A549 (cell line): Measurements from ENCODE around the gene ANKFN1. TPM values are rescaled to one million over a fixed set of nuclear protein-coding genes. Genes with fewer than 3 reads are reported as not detected.

Experiments
- ATAC-seq, 2 experiments: fragments of 200-7000 bp in 1 of 2; fragments of >200 bp in 1 of 2; cut with Nextera tagmentation in 1 of 2; cut with Tn5 transposase in 1 of 2; 3 replicates each; pipeline versions ENCODE4 v1.8.0 to v1.9.1; 2018 to 2020; ENCODE audit warnings: mild to moderate bottlenecking in 1 of 2, moderate library complexity in 1 of 2
- CTCF ChIA-PET: fragments of 300-600 bp; sonication (Branson Sonifier 250); formaldehyde crosslinking; extraction: SDS; loops from one replicate; lab custom pipeline; 2021; ENCODE audit warnings: antibody characterized with exemption, inconsistent platforms; lab: Yijun Ruan, JAX
- POLR2A ChIA-PET: fragments of 350-600 bp; formaldehyde crosslinking; extraction: SDS; loops from one replicate; lab custom pipeline; 2021; ENCODE audit warnings: antibody characterized with exemption, inconsistent platforms; lab: Yijun Ruan, JAX
- DNase-seq, 2 experiments: peaks; one replicate each; pipeline versions ENCODE4 v3.0.0 to v3.0.0-alpha.2; 2011 to 2016; ENCODE audit warnings: low read depth in 1 of 2, low spot score in 1 of 2
- FAIRE-seq: peaks from 2 replicates; lab custom pipeline; 2011; peaks lifted over from hg19 to GRCh38; lab: Jason Lieb, UNC
- H3K27ac ChIP-seq, 2 experiments: fragments of >200 bp; sonication (Bioruptor Twin); formaldehyde crosslinking; 3 replicates each; pipeline ENCODE4 v1.5.1; 2016 to 2017
- H3K4me1 ChIP-seq: fragments of >200 bp; sonication (Bioruptor Twin); formaldehyde crosslinking; 3 replicates; pipeline ENCODE4 v1.6.1; 2016
- H3K4me2 ChIP-seq: fragments of >200 bp; sonication (Bioruptor Twin); formaldehyde crosslinking; 3 replicates; pipeline ENCODE4 v1.6.1; 2016
- H3K4me3 ChIP-seq: fragments of >200 bp; sonication (Bioruptor Twin); formaldehyde crosslinking; 3 replicates; pipeline ENCODE4 v1.5.1; 2016
- H3K9me3 ChIP-seq: fragments of >200 bp; sonication (Bioruptor Twin); formaldehyde crosslinking; 3 replicates; pipeline ENCODE4 v1.6.1; 2016
- ATOH8 ChIP-seq: fragments of 250-450 bp; sonication (Bioruptor Pico); IDR thresholded peaks from 2 replicates; pipeline ENCODE4 v1.5.0; 2020; ENCODE audit warnings: low read depth, mild to moderate bottlenecking, moderate library complexity
- CBX2 ChIP-seq: fragments of 200-600 bp; sonication (generic); IDR thresholded peaks from 2 replicates; pipeline ENCODE4 v1.6.1; 2016; ENCODE audit warnings: low read depth, mild to moderate bottlenecking, borderline replicate concordance
- CEBPB ChIP-seq, 2 experiments: fragments of >200 bp in 1 of 2; sonication (Bioruptor Twin) in 1 of 2; formaldehyde crosslinking in 1 of 2; IDR thresholded peaks; 2 replicates each; pipeline ENCODE4 v1.6.1; 2012 to 2016
- CHD2 ChIP-seq: fragments of 150-350 bp; IDR thresholded peaks from 2 replicates; pipeline ENCODE4 v1.6.1; 2014; ENCODE audit warnings: low read length; ENCODE audit not compliant: partially characterized antibody
- E2F6 ChIP-seq: IDR thresholded peaks from 2 replicates; pipeline ENCODE4 v1.6.1; 2012; ENCODE audit warnings: low read depth, borderline replicate concordance
- EHMT2 ChIP-seq: fragments of 200-600 bp; sonication (generic); IDR thresholded peaks from 2 replicates; pipeline ENCODE4 v1.6.1; 2016; ENCODE audit warnings: antibody characterized with exemption, low read depth, mild to moderate bottlenecking, moderate library complexity
- EP300 ChIP-seq, 2 experiments: fragments of >200 bp; sonication (Bioruptor Twin); formaldehyde crosslinking; IDR thresholded peaks; 2 replicates in 1 of 2; 3 replicates in 1 of 2; pipeline ENCODE4 v1.6.1; 2016 to 2017
- FOSL2 ChIP-seq, 2 experiments: fragments of 450-650 bp in 1 of 2; fragments of >200 bp in 1 of 2; sonication (Bioruptor Twin) in 1 of 2; formaldehyde crosslinking; IDR thresholded peaks; 2 replicates each; pipeline versions ENCODE4 v1.5.0 to v1.6.1; 2016 to 2020; ENCODE audit warnings: mild to moderate bottlenecking in 1 of 2, moderate library complexity in 1 of 2
- FOXS1 ChIP-seq: fragments of 250-450 bp; sonication (Bioruptor Pico); IDR thresholded peaks from 2 replicates; pipeline ENCODE4 v1.5.0; 2020; ENCODE audit warnings: mild to moderate bottlenecking, moderate library complexity
- GATA3 ChIP-seq: IDR thresholded peaks from 2 replicates; pipeline ENCODE4 v1.6.1; 2012; ENCODE audit warnings: borderline replicate concordance
- HEYL ChIP-seq: fragments of 250-450 bp; sonication (Bioruptor Pico); IDR thresholded peaks from 2 replicates; pipeline ENCODE4 v1.8.0; 2021; ENCODE audit warnings: mild to moderate bottlenecking, moderate library complexity
- HOXB13 ChIP-seq: fragments of 250-450 bp; sonication (Bioruptor Pico); IDR thresholded peaks from 2 replicates; pipeline ENCODE4 v1.5.0; 2020; ENCODE audit warnings: low read depth, mild to moderate bottlenecking, moderate library complexity
- JUN ChIP-seq, 2 experiments: fragments of >200 bp; sonication (Bioruptor Twin); formaldehyde crosslinking; IDR thresholded peaks; 2 replicates in 1 of 2; 3 replicates in 1 of 2; pipeline ENCODE4 v1.6.1; 2016 to 2017
- JUNB ChIP-seq: fragments of >200 bp; sonication (Bioruptor Twin); formaldehyde crosslinking; IDR thresholded peaks from 2 replicates; pipeline ENCODE4 v1.6.1; 2016
- KDM5A ChIP-seq: fragments of 200-600 bp; sonication (generic); IDR thresholded peaks from 2 replicates; pipeline ENCODE4 v1.6.1; 2016; ENCODE audit warnings: antibody characterized with exemption, mild to moderate bottlenecking
- MAFK ChIP-seq: fragments of 450-650 bp; IDR thresholded peaks from 2 replicates; pipeline ENCODE4 v1.6.1; 2014; ENCODE audit not compliant: partially characterized antibody
- NR3C1 ChIP-seq: fragments of >200 bp; sonication (Bioruptor Twin); formaldehyde crosslinking; IDR thresholded peaks from 3 replicates; pipeline ENCODE4 v1.6.1; 2017
- POLR2A ChIP-seq: IDR thresholded peaks from 2 replicates; pipeline ENCODE4 v1.6.1; 2012; ENCODE audit warnings: mild to moderate bottlenecking, low read length
- POLR2AphosphoS2 ChIP-seq: conservative IDR thresholded peaks from 2 replicates; pipeline ENCODE4 v1.6.1; 2012; ENCODE audit warnings: low read length, improper control_type of control experiment, inconsistent platforms
- RCOR1 ChIP-seq: fragments of 150-350 bp; IDR thresholded peaks from 2 replicates; pipeline ENCODE4 v1.6.1; 2014; ENCODE audit warnings: antibody characterized with exemption, low read length, low read depth
- RFX5 ChIP-seq: fragments of 450-650 bp; IDR thresholded peaks from 2 replicates; pipeline ENCODE4 v1.7.1; 2014; ENCODE audit warnings: antibody characterized with exemption, mild to moderate bottlenecking, moderate library complexity
- RNF2 ChIP-seq: fragments of 200-600 bp; sonication (generic); IDR thresholded peaks from 2 replicates; pipeline ENCODE4 v1.6.1; 2016; ENCODE audit warnings: low read depth, mild to moderate bottlenecking, antibody characterized with exemption, moderate library complexity, borderline replicate concordance
- SREBF2 ChIP-seq: fragments of 450-650 bp; IDR thresholded peaks from 2 replicates; pipeline ENCODE4 v1.6.1; 2014; ENCODE audit warnings: mild to moderate bottlenecking, moderate library complexity
- USF2 ChIP-seq: fragments of 450-650 bp; IDR thresholded peaks from 2 replicates; pipeline ENCODE4 v1.6.1; 2014; ENCODE audit warnings: antibody characterized with exemption
- ZFP36 ChIP-seq: fragments of 450-650 bp; IDR thresholded peaks from 2 replicates; pipeline ENCODE4 v1.6.1; 2014; ENCODE audit warnings: borderline replicate concordance; ENCODE audit not compliant: partially characterized antibody
- WGBS: methylation state at CpG from one replicate; pipeline ENCODE4 v1.1.6; 2017; ENCODE audit errors: missing lambda C conversion rate; 5-methylcytosine and 5-hydroxymethylcytosine counted together
- polyA plus RNA-seq, 4 experiments: library from polyadenylated mRNA; depleted of rRNA in 3 of 4; stranded (reverse); fragments of >200 nt; fragmentation: RNase III in 1 of 4; extraction: RNeasy Plus Mini Kit Qiagen cat#74134 plus additional on column Dnase treatment in 1 of 4; gene quantifications; 2 replicates in 3 of 4; 3 replicates in 1 of 4; pipeline ENCODE4 v1.2.3, GENCODE V29; 2011 to 2017

The ANKFN1 gene
- polyA plus RNA-seq, 2 of the 4 experiments (the other 2 are of a cell fraction), result 0.37 TPM; not detected in 1

- no peak for TF ChIP-seq RNF2
- TF ChIP-seq JUNB, result no peak
- no peak for TF ChIP-seq USF2
- TF ChIP-seq E2F6, result no peak
- TF ChIP-seq ATOH8 (CRISPR knock-in tag), result no peak
- no peak for TF ChIP-seq NR3C1
- TF ChIP-seq POLR2A, result no peak
- no peak for TF ChIP-seq JUN (IDR thresholded peaks at IDR 0.05)
- TF ChIP-seq KDM5A, result no peak
- TF ChIP-seq FOSL2 (IDR thresholded peaks at IDR 0.05), result no peak
- no peak for TF ChIP-seq FOSL2 (CRISPR knock-in tag; IDR thresholded peaks at IDR 0.05)
- no peak for TF ChIP-seq GATA3
- TF ChIP-seq POLR2AphosphoS2, result no peak
- TF ChIP-seq HOXB13 (CRISPR knock-in tag), result no peak
- no peak for TF ChIP-seq SREBF2
- no peak for TF ChIP-seq EHMT2
- no peak for TF ChIP-seq CEBPB (IDR thresholded peaks at IDR 0.05)
- ATAC-seq (no peak), FAIRE-seq (no peak), DNase-seq (no peak)
- ChIA-PET POLR2A (no interaction called here), CTCF (no interaction called here)
- Histone ChIP-seq H3K9me3 (no peaks in the 10 kb centered on the region), H3K4me2 (no peak overlapping the region), H3K4me3 (no peak overlapping the region), H3K4me1 (no peaks in the 10 kb centered on the region), H3K27ac (no peak overlapping the region)
- 54% methylated on average over 4 of the region's 4 CpGs for WGBS
Observed at GRCh38 chr17:56142781-56143180, 10.5 kb upstream of the ANKFN1 start.

GRCh38 chr17:56144223-56144622 lies 9.1 kb upstream of the ANKFN1 start:
- Histone ChIP-seq H3K4me1 (no peaks in the 10 kb centered on the region), H3K9me3 (no peaks in the 10 kb centered on the region), H3K4me3 (no peak overlapping the region), H3K27ac (no peak overlapping the region), H3K4me2 (no peak overlapping the region)
- no peak for DNase-seq
- no peak for ATAC-seq
- TF ChIP-seq EP300 (IDR thresholded peaks at IDR 0.05) (no peak), ZFP36 (no peak), E2F6 (no peak), RFX5 (no peak), CHD2 (no peak), MAFK (no peak), FOXS1 (CRISPR knock-in tag) (no peak), HEYL (CRISPR knock-in tag) (no peak), CBX2 (no peak), HOXB13 (CRISPR knock-in tag) (no peak), RCOR1 (no peak)
- CTCF ChIA-PET, result interaction anchor here (0.6 to 0.7 kb wide), 2 partner anchors 676 to 1455 kb away, joined by 3 to 5 read pairs; no protein-coding TSS in a partner anchor
- no peak for FAIRE-seq
- 58% methylated on average over 3 of the region's 3 CpGs for WGBS
- POLR2A ChIA-PET, result no interaction called here
